Stimulated activated naive CD8-positive, alpha-beta T cell treated with anti-CD3 and anti-CD28 coated beads, Interleukin-15, Interleukin-2, amounts not matched to agents 100 ng/mL and 50 ng/mL, for 24 hours (primary cell): ENCODE results near the gene GSTA2.

Experiments used
- H3K27ac Mint-ChIP-seq: one replicate; pipeline ENCODE4 v1.8.0; 2021; ENCODE audit warnings: mild to moderate bottlenecking, mixed read lengths
- H3K27me3 Mint-ChIP-seq: one replicate; pipeline ENCODE4 v1.8.0; 2021; ENCODE audit warnings: mixed read lengths
- H3K36me3 Mint-ChIP-seq: one replicate; pipeline ENCODE4 v1.8.0; 2021; ENCODE audit warnings: low read depth, mixed read lengths
- H3K4me1 Mint-ChIP-seq: one replicate; pipeline ENCODE4 v1.8.0; 2021; ENCODE audit warnings: low read depth, mixed read lengths
- H3K4me3 Mint-ChIP-seq: one replicate; pipeline ENCODE4 v1.8.0; 2021; ENCODE audit warnings: mild to moderate bottlenecking, mixed read lengths
- H3K9me3 Mint-ChIP-seq: one replicate; pipeline ENCODE4 v1.8.0; 2021; ENCODE audit warnings: mixed read lengths

Gene GSTA2

GRCh38 chr6:52741872-52742271, 21.4 kb downstream of the GSTA2 start:
- Mint-ChIP-seq H3K36me3 (no peaks in the 10 kb centered on the region), H3K9me3 (peaks cover 5% of the 10 kb centered on the region), H3K27me3 (peaks cover 10% of the 10 kb centered on the region), H3K4me3 (no peak overlapping the region), H3K4me1 (no peaks in the 10 kb centered on the region), H3K27ac (no peak overlapping the region)

GRCh38 chr6:52739627-52740026, 23.6 kb downstream of the GSTA2 start:
- H3K36me3 Mint-ChIP-seq, result no peaks in the 10 kb centered on the region
- H3K27ac Mint-ChIP-seq, result no peak overlapping the region
- no peak overlapping the region for H3K4me3 Mint-ChIP-seq
- peaks cover 8% of the 10 kb centered on the region for H3K27me3 Mint-ChIP-seq
- H3K9me3 Mint-ChIP-seq, result peaks cover 5% of the 10 kb centered on the region
- no peaks in the 10 kb centered on the region for H3K4me1 Mint-ChIP-seq

- Mint-ChIP-seq H3K9me3 (peaks cover 5% of the 10 kb centered on the region), H3K36me3 (no peaks in the 10 kb centered on the region), H3K4me3 (no peak overlapping the region), H3K27me3 (peaks cover 8% of the 10 kb centered on the region), H3K4me1 (no peaks in the 10 kb centered on the region), H3K27ac (no peak overlapping the region)
Measured at GRCh38 chr6:52739134-52739533, 24.1 kb downstream of the GSTA2 start.

GRCh38 chr6:52736145-52736544, 27.1 kb downstream of the GSTA2 start:
- Mint-ChIP-seq H3K36me3 (no peaks in the 10 kb centered on the region), H3K4me3 (no peak overlapping the region), H3K4me1 (no peaks in the 10 kb centered on the region), H3K27me3 (no peaks in the 10 kb centered on the region), H3K9me3 (peaks cover 5% of the 10 kb centered on the region), H3K27ac (no peak overlapping the region)

GRCh38 chr6:52735071-52735470, 28.2 kb downstream of the GSTA2 start:
- no peaks in the 10 kb centered on the region for H3K27me3 Mint-ChIP-seq
- no peaks in the 10 kb centered on the region for H3K9me3 Mint-ChIP-seq
- H3K4me1 Mint-ChIP-seq, result no peaks in the 10 kb centered on the region
- no peaks in the 10 kb centered on the region for H3K36me3 Mint-ChIP-seq
- H3K4me3 Mint-ChIP-seq, result no peak overlapping the region
- H3K27ac Mint-ChIP-seq, result no peak overlapping the region

GRCh38 chr6:52734072-52734471, 29.2 kb downstream of the GSTA2 start:
- Mint-ChIP-seq H3K4me1 (no peaks in the 10 kb centered on the region), H3K27me3 (no peaks in the 10 kb centered on the region), H3K27ac (no peak overlapping the region), H3K36me3 (no peaks in the 10 kb centered on the region), H3K4me3 (no peak overlapping the region), H3K9me3 (no peaks in the 10 kb centered on the region)

GRCh38 chr6:52733172-52733571, 30.1 kb downstream of the GSTA2 start:
- Mint-ChIP-seq H3K9me3 (no peaks in the 10 kb centered on the region), H3K27ac (no peak overlapping the region), H3K4me3 (no peak overlapping the region), H3K36me3 (no peaks in the 10 kb centered on the region), H3K27me3 (no peaks in the 10 kb centered on the region), H3K4me1 (no peaks in the 10 kb centered on the region)

GRCh38 chr6:52731719-52732118, 31.6 kb downstream of the GSTA2 start:
- H3K4me1 Mint-ChIP-seq, result no peaks in the 10 kb centered on the region

GRCh38 chr6:52729576-52729975, 33.7 kb downstream of the GSTA2 start:
- Mint-ChIP-seq H3K27ac (no peak overlapping the region), H3K4me3 (no peak overlapping the region), H3K36me3 (no peaks in the 10 kb centered on the region), H3K27me3 (peaks cover 5% of the 10 kb centered on the region), H3K9me3 (no peaks in the 10 kb centered on the region), H3K4me1 (no peaks in the 10 kb centered on the region)

More at GRCh38 chr6:52731719-52732118, 31.6 kb downstream of the GSTA2 start:
- Mint-ChIP-seq H3K9me3 (no peaks in the 10 kb centered on the region), H3K36me3 (no peaks in the 10 kb centered on the region), H3K27ac (no peak overlapping the region), H3K4me3 (no peak overlapping the region), H3K27me3 (no peaks in the 10 kb centered on the region)

GRCh38 chr6:52728394-52728793, 34.9 kb downstream of the GSTA2 start:
- Mint-ChIP-seq H3K27ac (no peak overlapping the region), H3K27me3 (peaks cover 6% of the 10 kb centered on the region), H3K4me1 (no peaks in the 10 kb centered on the region), H3K36me3 (no peaks in the 10 kb centered on the region), H3K4me3 (no peak overlapping the region), H3K9me3 (no peaks in the 10 kb centered on the region)

- H3K4me1 Mint-ChIP-seq, result no peaks in the 10 kb centered on the region
- H3K36me3 Mint-ChIP-seq, result no peaks in the 10 kb centered on the region
- peaks cover 6% of the 10 kb centered on the region for H3K27me3 Mint-ChIP-seq
- no peaks in the 10 kb centered on the region for H3K9me3 Mint-ChIP-seq
- no peak overlapping the region for H3K27ac Mint-ChIP-seq
- no peak overlapping the region for H3K4me3 Mint-ChIP-seq
Measured at GRCh38 chr6:52727908-52728307, 35.4 kb downstream of the GSTA2 start.

- Mint-ChIP-seq H3K27me3 (peaks cover 6% of the 10 kb centered on the region), H3K36me3 (no peaks in the 10 kb centered on the region), H3K9me3 (no peaks in the 10 kb centered on the region), H3K4me1 (no peaks in the 10 kb centered on the region), H3K4me3 (no peak overlapping the region), H3K27ac (no peak overlapping the region)
Measured at GRCh38 chr6:52726741-52727535, 36.3 kb downstream of the GSTA2 start.

- no peak overlapping the region for H3K27ac Mint-ChIP-seq
- H3K36me3 Mint-ChIP-seq, result no peaks in the 10 kb centered on the region
- no peaks in the 10 kb centered on the region for H3K9me3 Mint-ChIP-seq
- H3K4me3 Mint-ChIP-seq, result no peak overlapping the region
- H3K27me3 Mint-ChIP-seq, result peaks cover 6% of the 10 kb centered on the region
- no peaks in the 10 kb centered on the region for H3K4me1 Mint-ChIP-seq
Measured at GRCh38 chr6:52726193-52726542, 37.1 kb downstream of the GSTA2 start.

- H3K27me3 Mint-ChIP-seq, result peaks cover 8% of the 10 kb centered on the region
- no peak overlapping the region for H3K4me3 Mint-ChIP-seq
- no peaks in the 10 kb centered on the region for H3K4me1 Mint-ChIP-seq
- no peaks in the 10 kb centered on the region for H3K36me3 Mint-ChIP-seq
- H3K27ac Mint-ChIP-seq, result no peak overlapping the region
- no peaks in the 10 kb centered on the region for H3K9me3 Mint-ChIP-seq
Measured at GRCh38 chr6:52725535-52726192, 37.6 kb downstream of the GSTA2 start.

GRCh38 chr6:52725143-52725534, 38.1 kb downstream of the GSTA2 start:
- Mint-ChIP-seq H3K27me3 (peaks cover 10% of the 10 kb centered on the region), H3K4me1 (no peaks in the 10 kb centered on the region), H3K4me3 (no peak overlapping the region), H3K9me3 (no peaks in the 10 kb centered on the region), H3K36me3 (no peaks in the 10 kb centered on the region), H3K27ac (no peak overlapping the region)
